HepG2 (cell line): ENCODE data around the gene SMIM44.

ENCODE experiments used
- POLR2A ChIP-seq, 2 experiments: IDR thresholded peaks; 2 replicates each; pipeline ENCODE4 v1.6.1; 2011; ENCODE audit warnings: low read depth in 2 of 2, low read length in 2 of 2, mild to moderate bottlenecking in 1 of 2, moderate library complexity in 1 of 2; ENCODE audit not compliant: insufficient read depth in 1 of 2
- SKIL ChIP-seq: sonication (generic); formaldehyde crosslinking; IDR thresholded peaks from 2 replicates; pipeline ENCODE4 v1.8.0; 2022; ENCODE audit warnings: missing genetic modification reagents, mild to moderate bottlenecking, moderate library complexity, borderline replicate concordance
- TCF7 ChIP-seq: sonication (generic); IDR thresholded peaks from 2 replicates; pipeline ENCODE4 v1.6.1; 2016; ENCODE audit warnings: antibody characterized with exemption, low read depth
- TP53 ChIP-seq: sonication (generic); formaldehyde crosslinking; conservative IDR thresholded peaks from 2 replicates; pipeline ENCODE4 v1.4.0; 2020; ENCODE audit warnings: missing genetic modification reagents

DNA sequence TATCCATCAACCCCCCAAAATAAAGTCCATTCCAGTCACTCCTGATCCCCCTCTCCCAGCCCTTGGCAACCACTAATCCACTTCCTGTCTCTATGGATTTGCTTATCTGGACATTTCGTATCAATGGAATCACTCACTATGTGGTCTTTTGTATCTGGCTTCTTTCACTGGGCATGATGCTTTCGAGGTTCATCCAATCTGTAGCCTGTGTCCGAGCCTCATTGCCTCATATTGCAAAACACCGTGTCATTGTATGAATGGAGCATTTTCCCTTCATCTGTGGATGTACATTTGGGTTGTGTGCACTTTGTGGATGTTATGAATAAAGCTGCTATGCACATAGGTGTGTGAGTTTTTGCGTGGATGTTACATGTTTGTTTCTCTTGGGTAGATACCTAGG, 21.5 kb upstream of the SMIM44 start:
- TF ChIP-seq SKIL = no peak
- TF ChIP-seq TP53 (CRISPR knock-in tag) = no peak
- no peak for TF ChIP-seq POLR2A (IDR thresholded peaks at IDR 0.05; ENCODE audit: insufficient read depth in 1 of 2, low read depth in 2 of 2, low read length in 2 of 2)
- no peak for TF ChIP-seq TCF7
